Measurements from ENCODE around the gene RALGAPA2. TPM values are rescaled to one million over a fixed set of nuclear protein-coding genes. Genes with fewer than 3 reads are reported as not detected.

The RALGAPA2 gene
- total and polyA plus RNA-seq, 2 of the 13 experiments (the other 11 are each of a cell fraction or from before 2014, with no cell fraction given) = 13.8 to 17.7 TPM

- no peak for TF ChIP-seq RBM22 (optimal IDR thresholded peaks at IDR 0.05; ENCODE audit: low read length)
- TF ChIP-seq ZNF12 (CRISPR knock-in tag; IDR thresholded peaks at IDR 0.05) = no peak
- no peak for TF ChIP-seq TP53 (CRISPR knock-in tag; conservative IDR thresholded peaks at IDR 0.05)
- TF ChIP-seq MED1 (CRISPR knock-in tag; IDR thresholded peaks at IDR 0.05) = peak; percentile 43; the same call in 1 of the 2 replicates
- TF ChIP-seq ZNF274 (CRISPR knock-in tag; IDR thresholded peaks at IDR 0.05) = no peak
- TF ChIP-seq ZFP37 (CRISPR knock-in tag; IDR thresholded peaks at IDR 0.05; ENCODE audit: borderline replicate concordance) = peak; percentile 85; the same call in 1 of the 2 replicates
- TF ChIP-seq GATAD1 (CRISPR knock-in tag; IDR thresholded peaks at IDR 0.05) = no peak
- peak; percentile 54; the same call in 1 of the 2 replicates for TF ChIP-seq ZNF3 (CRISPR knock-in tag; IDR thresholded peaks at IDR 0.05)
- TF ChIP-seq, protein P1, sequence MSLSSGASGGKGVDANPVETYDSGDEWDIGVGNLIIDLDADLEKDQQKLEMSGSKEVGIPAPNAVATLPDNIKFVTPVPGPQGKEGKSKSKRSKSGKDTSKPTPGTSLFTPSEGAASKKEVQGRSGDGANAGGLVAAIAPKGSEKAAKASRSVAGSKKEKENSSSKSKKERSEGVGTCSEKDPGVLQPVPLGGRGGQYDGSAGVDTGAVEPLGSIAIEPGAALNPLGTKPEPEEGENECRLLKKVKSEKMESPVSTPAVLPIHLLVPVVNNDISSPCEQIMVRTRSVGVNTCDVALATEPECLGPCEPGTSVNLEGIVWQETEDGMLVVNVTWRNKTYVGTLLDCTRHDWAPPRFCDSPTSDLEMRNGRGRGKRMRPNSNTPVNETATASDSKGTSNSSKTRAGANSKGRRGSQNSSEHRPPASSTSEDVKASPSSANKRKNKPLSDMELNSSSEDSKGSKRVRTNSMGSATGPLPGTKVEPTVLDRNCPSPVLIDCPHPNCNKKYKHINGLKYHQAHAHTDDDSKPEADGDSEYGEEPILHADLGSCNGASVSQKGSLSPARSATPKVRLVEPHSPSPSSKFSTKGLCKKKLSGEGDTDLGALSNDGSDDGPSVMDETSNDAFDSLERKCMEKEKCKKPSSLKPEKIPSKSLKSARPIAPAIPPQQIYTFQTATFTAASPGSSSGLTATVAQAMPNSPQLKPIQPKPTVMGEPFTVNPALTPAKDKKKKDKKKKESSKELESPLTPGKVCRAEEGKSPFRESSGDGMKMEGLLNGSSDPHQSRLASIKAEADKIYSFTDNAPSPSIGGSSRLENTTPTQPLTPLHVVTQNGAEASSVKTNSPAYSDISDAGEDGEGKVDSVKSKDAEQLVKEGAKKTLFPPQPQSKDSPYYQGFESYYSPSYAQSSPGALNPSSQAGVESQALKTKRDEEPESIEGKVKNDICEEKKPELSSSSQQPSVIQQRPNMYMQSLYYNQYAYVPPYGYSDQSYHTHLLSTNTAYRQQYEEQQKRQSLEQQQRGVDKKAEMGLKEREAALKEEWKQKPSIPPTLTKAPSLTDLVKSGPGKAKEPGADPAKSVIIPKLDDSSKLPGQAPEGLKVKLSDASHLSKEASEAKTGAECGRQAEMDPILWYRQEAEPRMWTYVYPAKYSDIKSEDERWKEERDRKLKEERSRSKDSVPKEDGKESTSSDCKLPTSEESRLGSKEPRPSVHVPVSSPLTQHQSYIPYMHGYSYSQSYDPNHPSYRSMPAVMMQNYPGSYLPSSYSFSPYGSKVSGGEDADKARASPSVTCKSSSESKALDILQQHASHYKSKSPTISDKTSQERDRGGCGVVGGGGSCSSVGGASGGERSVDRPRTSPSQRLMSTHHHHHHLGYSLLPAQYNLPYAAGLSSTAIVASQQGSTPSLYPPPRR (CRISPR knock-in tag; IDR thresholded peaks at IDR 0.05; ENCODE audit: borderline replicate concordance) = no peak
- peak; percentile 36; the same call in 1 of the 2 replicates for TF ChIP-seq SRY (CRISPR knock-in tag; IDR thresholded peaks at IDR 0.05)
- TF ChIP-seq ZFP36L1 (CRISPR knock-in tag; IDR thresholded peaks at IDR 0.05) = no peak
- no peak for TF ChIP-seq TBP (CRISPR knock-in tag; IDR thresholded peaks at IDR 0.05)
- 0 out of 2 replicates have a peak, but pooled peaks have one; percentile 37 for TF ChIP-seq THAP9 (CRISPR knock-in tag; IDR thresholded peaks at IDR 0.05; ENCODE audit: borderline replicate concordance)
- no peak for TF ChIP-seq ZSCAN20 (CRISPR knock-in tag; IDR thresholded peaks at IDR 0.05; ENCODE audit: borderline replicate concordance)
- no peak for TF ChIP-seq ZNF737 (CRISPR knock-in tag; IDR thresholded peaks at IDR 0.05; ENCODE audit: borderline replicate concordance)
- no peak for TF ChIP-seq HMGA1 (CRISPR knock-in tag; conservative IDR thresholded peaks at IDR 0.05)
- no peak for TF ChIP-seq ZNF354B (CRISPR knock-in tag; IDR thresholded peaks at IDR 0.05)
- no peak for TF ChIP-seq SKIL (CRISPR knock-in tag; IDR thresholded peaks at IDR 0.05; ENCODE audit: borderline replicate concordance)
- TF ChIP-seq ZNF20 (CRISPR knock-in tag; IDR thresholded peaks at IDR 0.05) = no peak
- no peak for TF ChIP-seq ZNF749 (CRISPR knock-in tag; IDR thresholded peaks at IDR 0.05; ENCODE audit: borderline replicate concordance)
- no peak for TF ChIP-seq ARNT (IDR thresholded peaks at IDR 0.05)
- TF ChIP-seq CEBPB (IDR thresholded peaks at IDR 0.05; ENCODE audit: borderline replicate concordance, low read depth, low read length) = no peak
Observed at GRCh38 chr20:20743511-20744169, 31.2 kb upstream of the RALGAPA2 start (continued).

Data from HepG2 (cell line).